Liver (tissue), 9 donors: ENCODE results near the gene OTOF. TPM values are rescaled to one million over a fixed set of nuclear protein-coding genes. Genes with fewer than 3 reads are reported as not detected.

ENCODE experiments used
- DNase-seq: peaks from one replicate; pipeline ENCODE4 v3.0.0-alpha.2; 2017; ENCODE audit warnings: low spot score
- H3K27ac ChIP-seq, 2 donors: one replicate each; pipeline ENCODE4 v1.7.0; 2013; ENCODE audit warnings: inconsistent platforms in 2 of 2, low read length in 2 of 2, control low read depth in 1 of 2, low read depth in 1 of 2, mild to moderate bottlenecking in 1 of 2
- H3K27me3 ChIP-seq, 4 donors: one replicate each; pipeline versions ENCODE4 v1.6.1 to v1.7.0; 2013; ENCODE audit warnings: low read length in 3 of 4, inconsistent platforms in 1 of 4, mild to moderate bottlenecking in 1 of 4, moderate library complexity in 1 of 4; ENCODE audit not compliant: control insufficient read depth in 4 of 4, insufficient read depth in 4 of 4
- H3K36me3 ChIP-seq, 4 donors: one replicate each; pipeline versions ENCODE4 v1.6.1 to v1.7.0; 2013; ENCODE audit warnings: low read length in 3 of 4, mild to moderate bottlenecking in 3 of 4, low read depth in 1 of 4, moderate library complexity in 1 of 4; ENCODE audit not compliant: control insufficient read depth in 4 of 4, insufficient read depth in 3 of 4
- H3K4me1 ChIP-seq, 4 donors: one replicate each; pipeline versions ENCODE4 v1.6.1 to v1.7.0; 2013; ENCODE audit warnings: low read length in 3 of 4, mild to moderate bottlenecking in 3 of 4, moderate library complexity in 1 of 4; ENCODE audit not compliant: control insufficient read depth in 4 of 4, insufficient read depth in 4 of 4
- H3K4me3 ChIP-seq, 3 donors: one replicate each; pipeline versions ENCODE4 v1.6.1 to v1.7.0; 2013; ENCODE audit warnings: low read length in 3 of 3, control low read depth in 1 of 3, low read depth in 1 of 3, mild to moderate bottlenecking in 1 of 3
- H3K9ac ChIP-seq, 2 donors: one replicate each; pipeline ENCODE4 v1.7.0; 2013; ENCODE audit warnings: low read length in 2 of 2, mild to moderate bottlenecking in 2 of 2, moderate library complexity in 2 of 2, control low read depth in 1 of 2, low read depth in 1 of 2
- H3K9me3 ChIP-seq, 4 donors: one replicate each; pipeline versions ENCODE4 v1.6.1 to v1.7.0; 2013; ENCODE audit warnings: low read length in 3 of 4; ENCODE audit not compliant: control insufficient read depth in 4 of 4
- ATF3 ChIP-seq: IDR thresholded peaks from 2 replicates; pipeline ENCODE4 v1.6.1; 2016; ENCODE audit warnings: antibody characterized with exemption
- CTCF ChIP-seq: fragments of 150-350 bp; IDR thresholded peaks from 2 replicates; pipeline ENCODE4 v1.5.1; 2017; ENCODE audit warnings: improper control_type of control experiment, low read depth, low read length; ENCODE audit not compliant: missing input control
- EGR1 ChIP-seq, 2 donors: IDR thresholded peaks; 2 replicates each; pipeline ENCODE4 v1.6.1; 2016 to 2018; ENCODE audit warnings: antibody characterized with exemption in 2 of 2, low read depth in 2 of 2
- FOXA1 ChIP-seq: IDR thresholded peaks from 2 replicates; pipeline ENCODE4 v1.6.1; 2016; ENCODE audit warnings: antibody characterized with exemption
- FOXA2 ChIP-seq: IDR thresholded peaks from 2 replicates; pipeline ENCODE4 v1.6.1; 2016; ENCODE audit warnings: antibody characterized with exemption
- GABPA ChIP-seq, 2 donors: IDR thresholded peaks in 1 of 2; conservative IDR thresholded peaks in 1 of 2; 2 replicates each; pipeline ENCODE4 v1.6.1; 2016; ENCODE audit warnings: antibody characterized with exemption in 2 of 2, mild to moderate bottlenecking in 1 of 2, moderate library complexity in 1 of 2
- HNF4A ChIP-seq, 2 donors: conservative IDR thresholded peaks; 2 replicates each; pipeline ENCODE4 v1.6.1; 2016; ENCODE audit warnings: antibody characterized with exemption in 2 of 2, mild to moderate bottlenecking in 2 of 2
- HNF4G ChIP-seq: IDR thresholded peaks from 2 replicates; pipeline ENCODE4 v1.6.1; 2016; ENCODE audit warnings: antibody characterized with exemption
- JUND ChIP-seq, 2 donors: IDR thresholded peaks; 2 replicates each; pipeline ENCODE4 v1.6.1; 2016; ENCODE audit warnings: antibody characterized with exemption in 2 of 2
- MAX ChIP-seq: IDR thresholded peaks from 2 replicates; pipeline ENCODE4 v1.6.1; 2016; ENCODE audit warnings: antibody characterized with exemption
- NR2F2 ChIP-seq: IDR thresholded peaks from 2 replicates; pipeline ENCODE4 v1.6.1; 2016; ENCODE audit warnings: antibody characterized with exemption
- RAD21 ChIP-seq, 2 donors: IDR thresholded peaks; 2 replicates each; pipeline ENCODE4 v1.6.1; 2016; ENCODE audit warnings: antibody characterized with exemption in 2 of 2, mild to moderate bottlenecking in 2 of 2
- REST ChIP-seq: IDR thresholded peaks from 2 replicates; pipeline ENCODE4 v1.6.1; 2016; ENCODE audit warnings: antibody characterized with exemption, mild to moderate bottlenecking
- RXRA ChIP-seq, 2 donors: IDR thresholded peaks; 2 replicates each; pipeline ENCODE4 v1.6.1; 2017 to 2018; ENCODE audit warnings: antibody characterized with exemption in 2 of 2, mild to moderate bottlenecking in 1 of 2
- SP1 ChIP-seq: IDR thresholded peaks from 2 replicates; pipeline ENCODE4 v1.6.1; 2018; ENCODE audit warnings: antibody characterized with exemption, mild to moderate bottlenecking
- TAF1 ChIP-seq: conservative IDR thresholded peaks from 2 replicates; pipeline ENCODE4 v1.6.1; 2016; ENCODE audit warnings: antibody characterized with exemption, mild to moderate bottlenecking
- YY1 ChIP-seq: IDR thresholded peaks from 2 replicates; pipeline ENCODE4 v1.6.1; 2016; ENCODE audit warnings: antibody characterized with exemption, mild to moderate bottlenecking
- ZBTB33 ChIP-seq: IDR thresholded peaks from 2 replicates; pipeline ENCODE4 v1.6.1; 2016; ENCODE audit warnings: antibody characterized with exemption
- WGBS: extraction: QIAGEN DNeasy Blood & Tissue Kit; methylation state at CpG from one replicate; pipeline ENCODE4 v1.1.7; 2013; 5-methylcytosine and 5-hydroxymethylcytosine counted together
- polyA plus RNA-seq, 2 donors: library from polyadenylated mRNA; stranded (reverse) in 1 of 2; unstranded in 1 of 2; fragments of 200-250 nt in 1 of 2; fragments of >200 nt in 1 of 2; fragmentation: Nextera tagmentation in 1 of 2; extraction: Ambion mirVana in 1 of 2; gene quantifications; one replicate each; pipeline versions ENCODE4 v1.2.1 to v1.2.3, GENCODE V29; 2013 to 2015
- total RNA-seq, 2 donors: library from RNA; depleted of rRNA; stranded (reverse); fragments of >200 nt; gene quantifications; one replicate each; pipeline ENCODE4 v1.2.3, GENCODE V29; 2014
- donor health status: healthy.
- donor health status: healthy.
- donor health status: healthy.
- donor health status: healthy.
- donor health status: healthy.

Gene OTOF
- total and polyA plus RNA-seq, 4 donors = 0.06 to 0.28 (median 0.07) TPM; not detected in 1

GRCh38 chr2:26521054-26521912, 43.4 kb upstream of the OTOF start:
- H3K4me1 ChIP-seq = no peaks in the 10 kb centered on the region
- no peak overlapping the region for H3K27ac ChIP-seq
- 53% methylated on average over 12 of the region's 12 CpGs for WGBS
- H3K27me3 ChIP-seq = no peaks in the 10 kb centered on the region
- H3K9me3 ChIP-seq = no peaks in the 10 kb centered on the region
- DNase-seq = no peak
- H3K9ac ChIP-seq = no peak overlapping the region
- no peak overlapping the region for H3K4me3 ChIP-seq
- TF ChIP-seq TAF1 = no peak
- TF ChIP-seq RXRA (IDR thresholded peaks at IDR 0.05) = no peak
- no peak for TF ChIP-seq YY1
- no peaks in the 10 kb centered on the region for H3K36me3 ChIP-seq

- Histone ChIP-seq H3K27ac (no peak overlapping the region), H3K27me3 (no peaks in the 10 kb centered on the region), H3K9ac (no peak overlapping the region), H3K36me3 (no peaks in the 10 kb centered on the region), H3K9me3 (no peaks in the 10 kb centered on the region), H3K4me1 (no peaks in the 10 kb centered on the region), H3K4me3 (no peak overlapping the region)
- no peak for DNase-seq
- WGBS = 62% methylated on average over 1 of the region's 1 CpG
- TF ChIP-seq JUND (IDR thresholded peaks at IDR 0.05) (no peak), HNF4A (conservative IDR thresholded peaks at IDR 0.05) (no peak), REST (no peak), RAD21 (IDR thresholded peaks at IDR 0.05) (no peak), ATF3 (no peak), TAF1 (no peak), GABPA (IDR thresholded peaks at IDR 0.05 in 1 of 2, conservative IDR thresholded peaks at IDR 0.05 in 1 of 2) (no peak), RXRA (IDR thresholded peaks at IDR 0.05) (no peak), HNF4G (no peak), ZBTB33 (no peak), EGR1 (IDR thresholded peaks at IDR 0.05; ENCODE audit: low read depth in 2 of 2) (no peak), MAX (no peak), SP1 (no peak), NR2F2 (no peak), FOXA2 (no peak), YY1 (no peak), CTCF (no peak), FOXA1 (no peak)
These were observed 42.2 kb upstream of the OTOF start for GRCh38 chr2:26520148-26520449.
